NCI-H1694 treated with DMSO at 0.1 percent for 48 hours (cell line): ENCODE results near the gene PTPN1.
"Not testable (repeated sequence)": the region's sequence is repeated elsewhere in the genome, so short reads cannot be mapped to it uniquely, and the experiment has no call there.

Source experiments
- DNase-seq: peaks from one replicate; lab custom pipeline; 2025; lab: John Stamatoyannopoulos, UW

Gene PTPN1

GRCh38 chr20:50481741-50482140 is 28.4 kb upstream of the PTPN1 start:
- no peak for DNase-seq

- DNase-seq = no peak
These were observed 27.7 kb upstream of the PTPN1 start for GRCh38 chr20:50482396-50482981.

GRCh38 chr20:50484271-50484976 is 25.8 kb upstream of the PTPN1 start:
- no peak for DNase-seq

- DNase-seq = no peak
These were observed 22.8 kb upstream of the PTPN1 start for GRCh38 chr20:50487397-50487796.

- no peak for DNase-seq
These were observed 21.9 kb upstream of the PTPN1 start for GRCh38 chr20:50488236-50488806.

GRCh38 chr20:50491168-50491567 is 19.0 kb upstream of the PTPN1 start:
- DNase-seq = no peak

GRCh38 chr20:50491926-50492634 is 18.1 kb upstream of the PTPN1 start:
- no peak for DNase-seq

GRCh38 chr20:50493881-50494253 is 16.3 kb upstream of the PTPN1 start:
- no peak for DNase-seq

- DNase-seq = no peak
These were observed 15.8 kb upstream of the PTPN1 start for GRCh38 chr20:50494428-50494827.

- no peak for DNase-seq
These were observed 13.3 kb upstream of the PTPN1 start for GRCh38 chr20:50496773-50497385.

- no peak for DNase-seq
These were observed 12.0 kb upstream of the PTPN1 start for GRCh38 chr20:50498071-50498776.

GRCh38 chr20:50499938-50500337 is 10.2 kb upstream of the PTPN1 start:
- no peak for DNase-seq

GRCh38 chr20:50501972-50502745 is 8.0 kb upstream of the PTPN1 start:
- no peak for DNase-seq

GRCh38 chr20:50504231-50504823 is 5.9 kb upstream of the PTPN1 start:
- no peak for DNase-seq

GRCh38 chr20:50506270-50506579 is 4.0 kb upstream of the PTPN1 start:
- DNase-seq = no peak

GRCh38 chr20:50507745-50508144 is 2.4 kb upstream of the PTPN1 start:
- not testable (repeated sequence) for DNase-seq

- DNase-seq = no peak
These were observed 1.9 kb upstream of the PTPN1 start for GRCh38 chr20:50508171-50508755.

GRCh38 chr20:50510706-50511542 is 741 bp downstream of the PTPN1 start:
- DNase-seq = no peak

- no peak for DNase-seq
These were observed 2.1 kb downstream of the PTPN1 start for GRCh38 chr20:50512323-50512722.
